Activated CD4-positive, alpha-beta T cell treated with anti-CD3 and anti-CD28 coated beads, Interleukin-2, Interleukin-6, amounts not matched to agents 100 ng/mL and 50 ng/mL, durations not matched to agents 16 hours and 8 hours (primary cell): ENCODE data around the gene CORO1C.

Experiments
- DNase-seq: peaks from one replicate; pipeline ENCODE4 v3.0.0-alpha.2; 2020

The CORO1C gene

GRCh38 chr12:108696111-108696995, 35.0 kb downstream of the CORO1C start:
- DNase-seq = peak; percentile 76

GRCh38 chr12:108694812-108695278, 36.5 kb downstream of the CORO1C start:
- DNase-seq = peak; percentile 77

- DNase-seq = peak; percentile 17
Observed at GRCh38 chr12:108693751-108694150, 37.6 kb downstream of the CORO1C start.

GRCh38 chr12:108693186-108693730, 38.1 kb downstream of the CORO1C start:
- no peak for DNase-seq

- peak; percentile 6 for DNase-seq
Observed at GRCh38 chr12:108691998-108692808, 39.1 kb downstream of the CORO1C start.

- DNase-seq = peak; percentile 92
Observed at GRCh38 chr12:108691175-108691997, 39.9 kb downstream of the CORO1C start.

- DNase-seq = no peak
Observed at GRCh38 chr12:108690542-108691174, 40.7 kb downstream of the CORO1C start.

- DNase-seq = no peak
Observed at GRCh38 chr12:108690191-108690518, 41.2 kb downstream of the CORO1C start.

- DNase-seq = peak; percentile 75
Observed at GRCh38 chr12:108689314-108690190, 41.8 kb downstream of the CORO1C start.

GRCh38 chr12:108686780-108687179, 44.5 kb downstream of the CORO1C start:
- DNase-seq = no peak

GRCh38 chr12:108685469-108686260, 45.7 kb downstream of the CORO1C start:
- DNase-seq = peak; percentile 34

- no peak for DNase-seq
Observed at GRCh38 chr12:108683906-108684556, 47.3 kb downstream of the CORO1C start.

GRCh38 chr12:108681317-108681716, 50.0 kb downstream of the CORO1C start:
- no peak for DNase-seq

- no peak for DNase-seq
Observed at GRCh38 chr12:108679106-108679681, 52.1 kb downstream of the CORO1C start.

- peak; percentile 41 for DNase-seq
Observed at GRCh38 chr12:108678104-108678730, 53.1 kb downstream of the CORO1C start.

- DNase-seq = no peak
Observed at GRCh38 chr12:108677381-108677780, 53.9 kb downstream of the CORO1C start.

GRCh38 chr12:108676707-108677106, 54.6 kb downstream of the CORO1C start:
- no peak for DNase-seq

GRCh38 chr12:108675792-108676191, 55.5 kb downstream of the CORO1C start:
- DNase-seq = no peak

- DNase-seq = no peak
Observed at GRCh38 chr12:108672054-108672453, 59.3 kb downstream of the CORO1C start.
